ENCODE measurements around the gene NLGN1.

DNA sequence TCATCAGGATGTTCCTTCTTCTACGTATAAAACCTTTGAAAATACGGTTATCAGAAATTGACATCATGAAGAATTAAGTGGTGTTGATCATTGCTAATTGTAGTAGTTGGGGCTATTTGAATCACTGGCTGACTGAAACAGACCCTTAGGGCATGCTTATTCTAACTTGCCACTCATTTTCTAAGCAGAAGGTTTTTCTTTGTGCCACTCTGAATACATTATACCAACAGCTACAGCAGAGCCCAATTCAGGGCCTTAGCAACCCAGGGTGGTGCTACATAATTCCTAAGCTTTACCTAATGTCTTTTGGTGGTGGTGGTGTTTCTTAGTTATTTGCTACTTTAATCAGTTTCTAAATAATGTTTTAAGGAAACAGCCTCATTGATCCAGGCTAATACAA, 524.2 kb downstream of the NLGN1 start:
- TF ChIP-seq, protein P1, sequence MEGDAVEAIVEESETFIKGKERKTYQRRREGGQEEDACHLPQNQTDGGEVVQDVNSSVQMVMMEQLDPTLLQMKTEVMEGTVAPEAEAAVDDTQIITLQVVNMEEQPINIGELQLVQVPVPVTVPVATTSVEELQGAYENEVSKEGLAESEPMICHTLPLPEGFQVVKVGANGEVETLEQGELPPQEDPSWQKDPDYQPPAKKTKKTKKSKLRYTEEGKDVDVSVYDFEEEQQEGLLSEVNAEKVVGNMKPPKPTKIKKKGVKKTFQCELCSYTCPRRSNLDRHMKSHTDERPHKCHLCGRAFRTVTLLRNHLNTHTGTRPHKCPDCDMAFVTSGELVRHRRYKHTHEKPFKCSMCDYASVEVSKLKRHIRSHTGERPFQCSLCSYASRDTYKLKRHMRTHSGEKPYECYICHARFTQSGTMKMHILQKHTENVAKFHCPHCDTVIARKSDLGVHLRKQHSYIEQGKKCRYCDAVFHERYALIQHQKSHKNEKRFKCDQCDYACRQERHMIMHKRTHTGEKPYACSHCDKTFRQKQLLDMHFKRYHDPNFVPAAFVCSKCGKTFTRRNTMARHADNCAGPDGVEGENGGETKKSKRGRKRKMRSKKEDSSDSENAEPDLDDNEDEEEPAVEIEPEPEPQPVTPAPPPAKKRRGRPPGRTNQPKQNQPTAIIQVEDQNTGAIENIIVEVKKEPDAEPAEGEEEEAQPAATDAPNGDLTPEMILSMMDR (IDR thresholded peaks at IDR 0.05): no peak
- TF ChIP-seq POLR2A (IDR thresholded peaks at IDR 0.05) (no peak), EP300 (IDR thresholded peaks at IDR 0.05) (no peak)

All from suprapubic skin (tissue), 3 donors.